Upper lobe of right lung (tissue), 1 donor: ENCODE measurements around the gene POLN. TPM values are rescaled to one million over a fixed set of nuclear protein-coding genes. Genes with fewer than 3 reads are reported as not detected.

ENCODE experiments used
- ATAC-seq: fragments of 200-7000 bp; cut with Tn5 transposase; one replicate; pipeline ENCODE4 v1.9.1; 2020; ENCODE audit warnings: mild to moderate bottlenecking, moderate library complexity
- DNase-seq: peaks from one replicate; pipeline ENCODE4 v3.0.0-alpha.2; 2020
- H3K27ac ChIP-seq: fragments of 200-600 bp; one replicate; pipeline ENCODE4 v1.8.0; 2022
- H3K27me3 ChIP-seq: fragments of 200-600 bp; one replicate; pipeline ENCODE4 v1.8.0; 2022; ENCODE audit warnings: mild to moderate bottlenecking
- H3K36me3 ChIP-seq: fragments of 200-600 bp; one replicate; pipeline ENCODE4 v1.8.0; 2022
- H3K4me1 ChIP-seq: fragments of 200-600 bp; one replicate; pipeline ENCODE4 v1.8.0; 2022
- H3K4me3 ChIP-seq: fragments of 200-600 bp; one replicate; pipeline ENCODE4 v1.8.0; 2022; ENCODE audit warnings: mild to moderate bottlenecking
- H3K9me3 ChIP-seq: fragments of 200-600 bp; one replicate; pipeline ENCODE4 v1.8.0; 2022
- intact Hi-C: fragments of 100-400 bp; cut with DNase I; formaldehyde crosslinking; loops from one replicate; pipeline ENCODE4 v1.11.0; 2022
- total RNA-seq: library from RNA; stranded (reverse); fragmentation: NEBNext Ultra II Directional; extraction: Animal tissue kit (Norgen Biotek cat#: 25700); gene quantifications from one replicate; pipeline ENCODE4 v1.2.1, GENCODE V29; 2021
- TF ChIP-seq, protein P1 (sequence below): fragments of 200-600 bp; IDR thresholded peaks from one replicate; pipeline ENCODE4 v1.8.0; 2022; ENCODE audit warnings: antibody characterized with exemption
- donor health status: DM: no; HTN: yes; CAD: no; lungs with severe emphysema.

POLN gene
- total RNA-seq, 1 donor from 2014 or later = 2.7 TPM

DNA sequence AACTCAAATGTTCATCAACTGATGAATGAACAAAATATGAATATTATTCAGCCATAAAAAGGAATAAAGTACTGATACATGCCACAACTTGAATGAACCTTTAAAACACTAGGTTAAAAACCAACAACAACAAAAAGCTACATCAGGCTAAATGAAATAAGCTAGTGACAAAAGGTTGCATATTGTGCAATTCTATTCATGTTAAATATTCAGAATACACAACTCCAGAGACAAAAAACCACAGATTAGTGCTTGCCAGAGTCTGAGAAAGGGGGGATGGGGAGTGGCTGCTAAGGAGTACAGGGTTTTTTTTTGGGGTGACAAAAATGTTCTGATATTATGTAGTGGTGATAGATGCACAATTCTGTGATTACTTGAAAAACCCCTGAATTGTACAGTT is 58.5 kb downstream of the POLN start:
- Histone ChIP-seq H3K36me3 (no peaks in the 10 kb centered on the region), H3K9me3 (no peaks in the 10 kb centered on the region), H3K27ac (no peak overlapping the region), H3K4me3 (no peak overlapping the region), H3K4me1 (no peaks in the 10 kb centered on the region), H3K27me3 (no peaks in the 10 kb centered on the region)
- TF ChIP-seq, protein P1, sequence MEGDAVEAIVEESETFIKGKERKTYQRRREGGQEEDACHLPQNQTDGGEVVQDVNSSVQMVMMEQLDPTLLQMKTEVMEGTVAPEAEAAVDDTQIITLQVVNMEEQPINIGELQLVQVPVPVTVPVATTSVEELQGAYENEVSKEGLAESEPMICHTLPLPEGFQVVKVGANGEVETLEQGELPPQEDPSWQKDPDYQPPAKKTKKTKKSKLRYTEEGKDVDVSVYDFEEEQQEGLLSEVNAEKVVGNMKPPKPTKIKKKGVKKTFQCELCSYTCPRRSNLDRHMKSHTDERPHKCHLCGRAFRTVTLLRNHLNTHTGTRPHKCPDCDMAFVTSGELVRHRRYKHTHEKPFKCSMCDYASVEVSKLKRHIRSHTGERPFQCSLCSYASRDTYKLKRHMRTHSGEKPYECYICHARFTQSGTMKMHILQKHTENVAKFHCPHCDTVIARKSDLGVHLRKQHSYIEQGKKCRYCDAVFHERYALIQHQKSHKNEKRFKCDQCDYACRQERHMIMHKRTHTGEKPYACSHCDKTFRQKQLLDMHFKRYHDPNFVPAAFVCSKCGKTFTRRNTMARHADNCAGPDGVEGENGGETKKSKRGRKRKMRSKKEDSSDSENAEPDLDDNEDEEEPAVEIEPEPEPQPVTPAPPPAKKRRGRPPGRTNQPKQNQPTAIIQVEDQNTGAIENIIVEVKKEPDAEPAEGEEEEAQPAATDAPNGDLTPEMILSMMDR = no peak
- DNase-seq (no peak), ATAC-seq (no peak)
- intact Hi-C loops = no loop called here

DNA sequence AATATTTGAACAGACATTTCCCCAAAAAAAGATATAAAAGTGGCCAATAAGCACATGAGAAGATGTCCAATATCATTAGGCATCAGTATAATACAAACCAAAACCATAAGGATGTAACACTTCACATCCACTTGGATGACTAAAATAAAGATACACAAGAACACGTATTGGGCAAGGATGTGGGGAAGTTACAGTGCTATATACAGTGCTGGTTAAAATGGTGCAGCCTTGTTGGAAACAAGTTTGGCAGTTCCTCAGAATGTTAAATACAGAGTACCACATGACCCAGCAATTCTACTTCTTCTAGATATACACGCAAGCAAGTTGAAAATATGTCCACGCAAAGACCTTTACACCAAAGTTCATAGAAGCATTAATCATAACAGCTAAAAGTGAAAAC is 58.9 kb downstream of the POLN start:
- H3K4me1 ChIP-seq = no peaks in the 10 kb centered on the region
- TF ChIP-seq, protein P1 = no peak
- H3K27me3 ChIP-seq = no peaks in the 10 kb centered on the region
- H3K9me3 ChIP-seq = no peaks in the 10 kb centered on the region
- no peaks in the 10 kb centered on the region for H3K36me3 ChIP-seq
- no peak for DNase-seq
- no peak overlapping the region for H3K4me3 ChIP-seq
- ATAC-seq = no peak
- intact Hi-C loops = no loop called here
- no peak overlapping the region for H3K27ac ChIP-seq

DNA sequence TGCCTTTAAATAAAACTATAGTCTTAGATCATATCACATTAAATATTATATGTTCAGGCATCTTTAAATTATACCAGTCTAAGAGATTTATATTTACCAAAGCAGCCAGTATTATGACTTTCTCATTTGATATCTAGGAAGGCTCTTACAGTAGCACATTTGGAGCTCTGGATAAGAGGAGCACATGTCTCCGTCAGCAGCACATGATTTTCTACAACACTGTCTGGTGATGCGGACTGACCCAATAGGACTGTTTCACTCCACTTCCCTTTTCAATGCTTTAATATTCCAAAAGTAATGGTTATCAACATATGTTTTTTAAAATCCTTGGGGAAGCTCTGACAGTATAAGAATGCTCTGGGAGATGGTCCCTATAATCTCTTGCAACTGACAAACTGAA is 61.5 kb downstream of the POLN start:
- DNase-seq = no peak
- intact Hi-C loops = no loop called here
- Histone ChIP-seq H3K9me3 (no peaks in the 10 kb centered on the region), H3K4me1 (no peaks in the 10 kb centered on the region), H3K27ac (no peak overlapping the region), H3K27me3 (no peaks in the 10 kb centered on the region), H3K36me3 (no peaks in the 10 kb centered on the region), H3K4me3 (no peak overlapping the region)
- TF ChIP-seq, protein P1 = no peak
- ATAC-seq = no peak

DNA sequence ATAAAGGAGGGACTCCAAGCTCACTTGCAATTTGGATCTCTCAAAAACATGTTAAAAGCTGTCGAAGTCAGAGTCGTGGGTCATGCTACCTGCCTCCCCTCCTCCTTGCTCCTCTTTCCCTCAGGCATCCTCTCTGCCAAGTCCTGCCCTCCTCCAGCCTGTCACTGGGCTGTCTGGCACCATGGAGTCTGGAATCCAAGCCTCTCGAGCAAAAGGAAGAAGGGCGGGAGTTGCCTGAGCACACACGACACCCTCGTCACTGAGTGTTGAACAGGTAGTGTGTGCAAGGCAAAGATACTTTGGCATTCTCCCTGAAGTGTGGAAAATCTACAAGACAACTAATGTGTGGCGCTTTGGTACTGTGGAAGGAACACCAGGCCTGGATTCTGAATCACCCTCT is 62.2 kb downstream of the POLN start:
- no peaks in the 10 kb centered on the region for H3K36me3 ChIP-seq
- no peak overlapping the region for H3K4me3 ChIP-seq
- intact Hi-C loops = no loop called here

DNA sequence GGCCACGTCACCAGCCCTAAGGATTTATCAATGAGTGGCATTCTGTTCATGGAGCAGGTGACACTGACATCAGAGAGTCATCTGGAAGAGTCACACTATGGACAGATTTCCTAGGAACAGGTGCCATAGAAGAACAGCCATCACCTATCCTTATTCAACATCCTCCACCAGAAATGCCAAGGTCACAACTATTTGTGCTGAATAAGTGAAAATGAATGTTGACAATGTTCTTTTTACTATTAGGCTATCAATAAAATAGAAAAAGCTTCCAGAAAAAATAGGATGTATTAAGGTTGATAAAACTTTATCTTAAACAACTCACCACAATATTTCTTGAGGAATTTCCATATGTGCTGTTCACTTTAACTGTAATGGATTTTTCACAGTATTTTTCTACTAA is 62.9 kb downstream of the POLN start:
- TF ChIP-seq, protein P1 = no peak
- Histone ChIP-seq H3K27me3 (no peaks in the 10 kb centered on the region), H3K27ac (no peak overlapping the region), H3K4me1 (no peaks in the 10 kb centered on the region), H3K9me3 (no peaks in the 10 kb centered on the region), H3K4me3 (no peak overlapping the region), H3K36me3 (no peaks in the 10 kb centered on the region)
- intact Hi-C loops = no loop called here
- ATAC-seq (no peak), DNase-seq (no peak)

More for the DNA sequence above, 62.2 kb downstream of the POLN start:
- Histone ChIP-seq H3K27ac (no peak overlapping the region), H3K4me1 (no peaks in the 10 kb centered on the region), H3K9me3 (no peaks in the 10 kb centered on the region), H3K27me3 (no peaks in the 10 kb centered on the region)
- ATAC-seq (peak; percentile 92), DNase-seq (no peak)
- TF ChIP-seq, protein P1 = no peak

DNA sequence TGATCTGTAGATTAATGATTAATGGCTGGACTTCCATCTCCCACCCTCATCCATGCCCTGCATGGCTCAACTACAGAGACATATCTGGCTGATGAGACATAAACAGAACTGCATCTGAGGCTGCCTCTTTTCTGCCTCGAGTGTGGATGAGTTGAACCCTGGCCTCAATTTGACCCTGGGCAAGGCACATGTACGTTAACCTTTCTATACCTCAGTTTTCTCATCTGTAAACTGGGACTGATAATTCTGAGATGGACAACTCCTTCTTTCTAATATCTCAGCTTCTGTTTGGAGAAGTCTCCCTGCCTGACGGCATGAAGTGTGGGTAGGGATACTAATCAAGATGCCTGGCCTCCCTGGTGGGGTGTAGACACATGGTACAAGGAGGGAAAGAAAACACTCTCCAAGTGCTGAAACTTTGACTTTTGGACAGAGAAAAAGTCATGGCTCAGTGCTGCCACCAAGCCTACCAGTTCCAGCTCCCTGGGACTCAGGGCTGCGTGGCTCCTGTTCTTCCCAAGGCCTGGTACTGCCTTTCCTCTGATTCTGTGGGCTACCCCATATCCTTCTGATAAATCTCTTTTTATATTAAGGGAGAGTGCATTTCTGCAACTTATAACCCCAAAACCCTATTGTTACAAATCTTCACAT is 64.4 kb downstream of the POLN start:
- intact Hi-C loops = no loop called here
- ATAC-seq (no peak), DNase-seq (no peak)
- no peaks in the 10 kb centered on the region for H3K9me3 ChIP-seq
- TF ChIP-seq, protein P1 = no peak
- no peak overlapping the region for H3K4me3 ChIP-seq
- no peaks in the 10 kb centered on the region for H3K27me3 ChIP-seq
- H3K4me1 ChIP-seq = no peaks in the 10 kb centered on the region
- H3K36me3 ChIP-seq = no peaks in the 10 kb centered on the region
- H3K27ac ChIP-seq = no peak overlapping the region
